Measurements from ENCODE around the gene PPFIA1.

DNA sequence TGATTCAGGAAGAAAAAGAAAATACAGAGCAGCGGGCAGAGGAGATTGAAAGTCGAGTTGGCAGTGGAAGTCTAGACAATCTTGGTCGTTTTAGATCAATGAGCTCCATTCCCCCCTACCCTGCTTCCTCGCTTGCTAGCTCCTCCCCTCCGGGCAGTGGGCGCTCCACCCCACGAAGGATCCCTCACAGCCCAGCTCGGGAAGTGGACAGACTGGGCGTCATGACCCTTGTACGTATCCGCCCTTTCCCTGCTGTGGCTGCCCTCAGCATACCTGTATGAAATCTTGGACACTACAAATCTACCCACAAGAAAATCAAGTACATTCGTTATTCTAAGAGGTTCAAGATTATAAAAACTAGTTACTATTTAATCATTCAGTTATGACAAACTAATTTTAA is 77.7 kb downstream of the PPFIA1 start:
- TF ChIP-seq, protein P1, sequence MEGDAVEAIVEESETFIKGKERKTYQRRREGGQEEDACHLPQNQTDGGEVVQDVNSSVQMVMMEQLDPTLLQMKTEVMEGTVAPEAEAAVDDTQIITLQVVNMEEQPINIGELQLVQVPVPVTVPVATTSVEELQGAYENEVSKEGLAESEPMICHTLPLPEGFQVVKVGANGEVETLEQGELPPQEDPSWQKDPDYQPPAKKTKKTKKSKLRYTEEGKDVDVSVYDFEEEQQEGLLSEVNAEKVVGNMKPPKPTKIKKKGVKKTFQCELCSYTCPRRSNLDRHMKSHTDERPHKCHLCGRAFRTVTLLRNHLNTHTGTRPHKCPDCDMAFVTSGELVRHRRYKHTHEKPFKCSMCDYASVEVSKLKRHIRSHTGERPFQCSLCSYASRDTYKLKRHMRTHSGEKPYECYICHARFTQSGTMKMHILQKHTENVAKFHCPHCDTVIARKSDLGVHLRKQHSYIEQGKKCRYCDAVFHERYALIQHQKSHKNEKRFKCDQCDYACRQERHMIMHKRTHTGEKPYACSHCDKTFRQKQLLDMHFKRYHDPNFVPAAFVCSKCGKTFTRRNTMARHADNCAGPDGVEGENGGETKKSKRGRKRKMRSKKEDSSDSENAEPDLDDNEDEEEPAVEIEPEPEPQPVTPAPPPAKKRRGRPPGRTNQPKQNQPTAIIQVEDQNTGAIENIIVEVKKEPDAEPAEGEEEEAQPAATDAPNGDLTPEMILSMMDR (IDR thresholded peaks at IDR 0.05), result no peak
- TF ChIP-seq POLR2A (IDR thresholded peaks at IDR 0.05), result no peak

Data from ovary (tissue), 3 donors.